Trophoblast cell (in vitro differentiated cells and primary cell): Measurements from ENCODE around the gene SIPA1L3.

Experiments used
- DNase-seq, 2 donors: peaks; one replicate each; pipeline ENCODE4 v3.0.0-alpha.2; 2016
- H2AFZ ChIP-seq: 2 replicates; pipeline ENCODE4 v1.6.1; 2013; ENCODE audit warnings: low read length, moderate library complexity, mild to moderate bottlenecking; ENCODE audit not compliant: insufficient read depth, poor library complexity
- H2AK5ac ChIP-seq: 2 replicates; pipeline ENCODE4 v1.6.1; 2013; ENCODE audit warnings: mild to moderate bottlenecking, low read length
- H2BK120ac ChIP-seq: 2 replicates; pipeline ENCODE4 v1.6.1; 2013; ENCODE audit warnings: low read length, mild to moderate bottlenecking, moderate library complexity; ENCODE audit not compliant: insufficient read depth, poor library complexity
- H2BK12ac ChIP-seq: 2 replicates; pipeline ENCODE4 v1.6.1; 2013; ENCODE audit warnings: mild to moderate bottlenecking, low read length, moderate library complexity
- H2BK5ac ChIP-seq: 2 replicates; pipeline ENCODE4 v1.6.1; 2013; ENCODE audit warnings: low read length, low read depth, moderate library complexity, mild to moderate bottlenecking; ENCODE audit not compliant: poor library complexity
- H3K14ac ChIP-seq: 2 replicates; pipeline ENCODE4 v1.6.1; 2013; ENCODE audit warnings: mild to moderate bottlenecking, low read length
- H3K18ac ChIP-seq: 2 replicates; pipeline ENCODE4 v1.6.1; 2013; ENCODE audit warnings: mild to moderate bottlenecking, low read length
- H3K23ac ChIP-seq: 2 replicates; pipeline ENCODE4 v1.6.1; 2013; ENCODE audit warnings: low read length
- H3K27ac ChIP-seq: 2 replicates; pipeline ENCODE4 v1.5.1; 2013; ENCODE audit warnings: low read depth, mild to moderate bottlenecking, inconsistent platforms, low read length, moderate library complexity
- H3K27me3 ChIP-seq: 2 replicates; pipeline ENCODE4 v1.6.1; 2013; ENCODE audit warnings: inconsistent platforms, mild to moderate bottlenecking, low read length, moderate library complexity; ENCODE audit not compliant: insufficient read depth
- H3K36me3 ChIP-seq, 2 experiments: 1 replicate in 1 of 2; 2 replicates in 1 of 2; pipeline ENCODE4 v1.6.1; 2013; ENCODE audit warnings: low read length in 2 of 2, mild to moderate bottlenecking in 2 of 2, moderate library complexity in 1 of 2; ENCODE audit not compliant: insufficient read depth in 2 of 2, control insufficient read depth in 1 of 2
- H3K4ac ChIP-seq: 2 replicates; pipeline ENCODE4 v1.6.1; 2013; ENCODE audit warnings: low read depth, mild to moderate bottlenecking, low read length, moderate library complexity
- H3K4me1 ChIP-seq, 2 experiments: 1 replicate in 1 of 2; 2 replicates in 1 of 2; pipeline ENCODE4 v1.6.1; 2013; ENCODE audit warnings: low read length in 2 of 2, mild to moderate bottlenecking in 2 of 2, moderate library complexity in 1 of 2; ENCODE audit not compliant: insufficient read depth in 2 of 2, control insufficient read depth in 1 of 2
- H3K4me2 ChIP-seq: 2 replicates; pipeline ENCODE4 v1.6.1; 2013; ENCODE audit warnings: inconsistent platforms, mild to moderate bottlenecking, low read length, moderate library complexity
- H3K4me3 ChIP-seq: 2 replicates; pipeline ENCODE4 v1.5.1; 2013; ENCODE audit warnings: mild to moderate bottlenecking, low read depth, low read length, inconsistent platforms
- H3K79me1 ChIP-seq: one replicate; pipeline ENCODE4 v1.6.1; 2013; ENCODE audit warnings: low read length
- H3K79me2 ChIP-seq: 2 replicates; pipeline ENCODE4 v1.6.1; 2013; ENCODE audit warnings: low read length, mild to moderate bottlenecking; ENCODE audit not compliant: control insufficient read depth, insufficient read depth, poor library complexity
- H3K9ac ChIP-seq: 2 replicates; pipeline ENCODE4 v1.6.1; 2013; ENCODE audit warnings: mild to moderate bottlenecking, low read length
- H3K9me3 ChIP-seq: 2 replicates; pipeline ENCODE4 v1.6.1; 2013; ENCODE audit warnings: low read depth, mild to moderate bottlenecking, control low read depth, inconsistent platforms, low read length; ENCODE audit not compliant: insufficient read depth
- H4K12ac ChIP-seq: 2 replicates; pipeline ENCODE4 v1.6.1; 2013; ENCODE audit warnings: low read depth, mild to moderate bottlenecking, low read length, moderate library complexity
- H4K8ac ChIP-seq: 2 replicates; pipeline ENCODE4 v1.6.1; 2013; ENCODE audit warnings: low read depth, mild to moderate bottlenecking, low read length, moderate library complexity
- H4K91ac ChIP-seq: one replicate; pipeline ENCODE4 v1.6.1; 2013; ENCODE audit warnings: low read depth, mild to moderate bottlenecking, low read length, moderate library complexity
- WGBS: extraction: QIAGEN DNeasy Blood & Tissue Kit; methylation state at CpG from one replicate; pipeline ENCODE4 v1.1.7; 2013; ENCODE audit warnings: missing lambda C conversion rate; ENCODE audit not compliant: insufficient read length, insufficient coverage; ENCODE audit errors: extremely low coverage; 5-methylcytosine and 5-hydroxymethylcytosine counted together

The SIPA1L3 gene

GRCh38 chr19:37876032-37876431 is 31.0 kb upstream of the SIPA1L3 start:
- Histone ChIP-seq H3K9me3 (peaks cover 8% of the 10 kb centered on the region), H3K79me2 (no peaks in the 10 kb centered on the region), H3K9ac (no peak overlapping the region), H3K4me1 (no peaks in the 10 kb centered on the region), H4K91ac (no peak overlapping the region), H3K4me3 (no peak overlapping the region), H2AFZ (no peak overlapping the region), H4K8ac (no peak overlapping the region), H3K23ac (no peak overlapping the region), H3K27ac (no peak overlapping the region), H2AK5ac (no peak overlapping the region), H4K12ac (no peak overlapping the region), H2BK120ac (no peak overlapping the region), H3K4me2 (no peak overlapping the region), H2BK12ac (no peak overlapping the region), H3K36me3 (no peaks in the 10 kb centered on the region), H3K79me1 (no peaks in the 10 kb centered on the region), H3K27me3 (no peaks in the 10 kb centered on the region), H3K18ac (no peak overlapping the region), H3K4ac (no peak overlapping the region), H3K14ac (no peak overlapping the region), H2BK5ac (no peak overlapping the region)
- WGBS = no CpG with 5 or more reads among the region's 2 CpGs
- DNase-seq = no peak

DNA sequence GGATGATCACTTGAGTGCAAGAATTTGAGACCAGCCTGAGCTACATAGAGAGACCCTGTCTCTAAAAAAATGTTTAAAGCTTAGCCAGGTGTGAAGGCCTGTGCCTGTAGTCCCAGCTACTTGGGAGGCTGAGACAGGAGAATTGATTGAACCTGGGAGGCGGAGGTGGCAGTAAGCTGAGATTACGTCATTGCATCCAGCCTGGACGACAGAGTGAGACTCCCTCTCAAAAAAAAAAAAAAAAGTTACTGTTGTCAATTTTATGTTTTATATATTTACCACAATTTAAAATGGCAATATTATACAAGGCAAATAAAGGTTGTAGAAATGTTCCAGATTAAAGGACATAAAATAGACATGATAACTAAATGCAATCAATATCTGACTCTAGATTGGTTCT is 29.9 kb upstream of the SIPA1L3 start:
- no peak overlapping the region for H2AFZ ChIP-seq
- no peak for DNase-seq
- H3K9ac ChIP-seq = no peak overlapping the region
- H3K4ac ChIP-seq = no peak overlapping the region
- H2BK120ac ChIP-seq = no peak overlapping the region
- no peaks in the 10 kb centered on the region for H3K79me1 ChIP-seq
- H3K36me3 ChIP-seq = no peaks in the 10 kb centered on the region
- no peak overlapping the region for H3K18ac ChIP-seq
- whole genome bisulfite sequencing = no CpG with 5 or more reads among the region's 3 CpGs
- H3K23ac ChIP-seq = no peak overlapping the region
- no peak overlapping the region for H2AK5ac ChIP-seq
- no peaks in the 10 kb centered on the region for H3K79me2 ChIP-seq
- H3K4me3 ChIP-seq = no peak overlapping the region
- no peak overlapping the region for H2BK12ac ChIP-seq
- no peak overlapping the region for H3K4me2 ChIP-seq
- no peak overlapping the region for H3K14ac ChIP-seq
- no peaks in the 10 kb centered on the region for H3K4me1 ChIP-seq
- no peak overlapping the region for H4K8ac ChIP-seq
- H3K27ac ChIP-seq = no peak overlapping the region
- no peaks in the 10 kb centered on the region for H3K27me3 ChIP-seq
- H4K12ac ChIP-seq = no peak overlapping the region
- H2BK5ac ChIP-seq = no peak overlapping the region
- no peak overlapping the region for H4K91ac ChIP-seq
- peaks cover 5% of the 10 kb centered on the region for H3K9me3 ChIP-seq

GRCh38 chr19:37885392-37885791 is 21.6 kb upstream of the SIPA1L3 start:
- H2BK12ac ChIP-seq = no peak overlapping the region
- no peaks in the 10 kb centered on the region for H3K79me2 ChIP-seq
- H2BK5ac ChIP-seq = no peak overlapping the region
- H2BK120ac ChIP-seq = no peak overlapping the region
- H3K36me3 ChIP-seq = no peaks in the 10 kb centered on the region
- no peak overlapping the region for H3K27ac ChIP-seq
- H4K91ac ChIP-seq = no peak overlapping the region
- no peak overlapping the region for H3K4me2 ChIP-seq
- H2AFZ ChIP-seq = no peak overlapping the region
- no peak overlapping the region for H3K4ac ChIP-seq
- H3K79me1 ChIP-seq = no peaks in the 10 kb centered on the region
- H4K12ac ChIP-seq = no peak overlapping the region
- no peak overlapping the region for H2AK5ac ChIP-seq
- DNase-seq = no peak
- H3K9me3 ChIP-seq = peaks cover 6% of the 10 kb centered on the region
- H4K8ac ChIP-seq = no peak overlapping the region
- no peaks in the 10 kb centered on the region for H3K4me1 ChIP-seq
- no CpG with 5 or more reads among the region's 1 CpG for WGBS
- H3K23ac ChIP-seq = no peak overlapping the region
- H3K4me3 ChIP-seq = no peak overlapping the region
- H3K9ac ChIP-seq = no peak overlapping the region
- H3K18ac ChIP-seq = no peak overlapping the region
- H3K14ac ChIP-seq = no peak overlapping the region
- H3K27me3 ChIP-seq = no peaks in the 10 kb centered on the region

GRCh38 chr19:37886571-37886970 is 20.4 kb upstream of the SIPA1L3 start:
- Histone ChIP-seq H2AFZ (no peak overlapping the region), H3K4me2 (no peak overlapping the region), H3K79me1 (no peaks in the 10 kb centered on the region), H3K27me3 (no peaks in the 10 kb centered on the region), H3K4me3 (no peak overlapping the region), H3K4me1 (no peaks in the 10 kb centered on the region), H3K18ac (no peak overlapping the region), H3K23ac (no peak overlapping the region), H3K27ac (no peak overlapping the region), H3K36me3 (no peaks in the 10 kb centered on the region), H2BK12ac (no peak overlapping the region), H3K9ac (no peak overlapping the region), H3K4ac (no peak overlapping the region), H4K91ac (no peak overlapping the region), H3K14ac (no peak overlapping the region), H3K79me2 (no peaks in the 10 kb centered on the region), H2BK5ac (no peak overlapping the region), H3K9me3 (peaks cover 6% of the 10 kb centered on the region), H2BK120ac (no peak overlapping the region), H4K8ac (no peak overlapping the region), H2AK5ac (no peak overlapping the region), H4K12ac (no peak overlapping the region)
- DNase-seq = no peak
- 100% methylated on average over 1 of the region's 1 CpG for WGBS
